Measurements from ENCODE around the gene LRIT2. TPM values are rescaled to one million over a fixed set of nuclear protein-coding genes. Genes with fewer than 3 reads are reported as not detected.

LRIT2 gene
- total RNA-seq, 1 experiment from 2014 or later, result not detected

DNA sequence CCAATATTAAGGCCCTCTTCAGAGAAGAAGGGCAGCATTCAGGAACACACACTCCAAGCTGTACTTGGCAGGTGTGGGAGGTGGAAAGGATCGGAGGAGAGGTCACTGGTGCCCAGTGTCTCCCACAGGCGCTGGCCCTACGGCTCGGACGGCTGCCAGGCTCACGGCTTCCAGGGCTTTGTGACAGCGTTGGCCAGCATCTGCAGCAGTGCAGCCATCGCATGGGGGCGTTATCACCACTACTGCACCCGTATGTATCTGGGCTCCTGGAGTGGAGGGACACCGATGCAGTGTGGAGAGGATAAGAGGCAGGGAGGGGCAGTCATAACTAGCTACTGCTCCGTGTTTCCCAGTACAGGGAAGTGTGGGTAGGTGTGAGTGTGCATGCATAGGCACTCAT, 23.4 kb upstream of the LRIT2 start:
- no peak for DNase-seq
- Histone ChIP-seq H3K4me3 (no peak overlapping the region), H3K27me3 (no peaks in the 10 kb centered on the region), H3K36me3 (no peaks in the 10 kb centered on the region), H3K9me3 (no peaks in the 10 kb centered on the region)

DNA sequence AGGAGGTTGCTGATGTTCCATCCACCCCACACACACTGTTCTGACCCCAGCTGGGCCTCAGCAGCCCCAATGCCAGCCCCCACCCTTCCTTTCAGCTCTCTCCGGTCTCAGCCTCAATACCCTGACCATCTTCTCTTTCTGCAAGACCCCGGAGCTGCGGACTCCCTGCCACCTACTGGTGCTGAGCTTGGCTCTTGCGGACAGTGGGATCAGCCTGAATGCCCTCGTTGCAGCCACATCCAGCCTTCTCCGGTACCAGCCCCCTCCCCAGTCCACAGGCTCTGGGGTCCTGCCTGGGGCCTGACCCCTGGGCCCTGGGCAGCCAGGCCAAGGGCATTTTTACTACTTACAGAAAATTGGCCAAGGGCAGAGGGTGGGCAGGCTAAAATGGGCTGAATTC, 22.2 kb upstream of the LRIT2 start:
- no peaks in the 10 kb centered on the region for H3K36me3 ChIP-seq
- no peak overlapping the region for H3K4me3 ChIP-seq
- H3K27me3 ChIP-seq, result no peaks in the 10 kb centered on the region
- no peaks in the 10 kb centered on the region for H3K9me3 ChIP-seq
- no peak for DNase-seq

DNA sequence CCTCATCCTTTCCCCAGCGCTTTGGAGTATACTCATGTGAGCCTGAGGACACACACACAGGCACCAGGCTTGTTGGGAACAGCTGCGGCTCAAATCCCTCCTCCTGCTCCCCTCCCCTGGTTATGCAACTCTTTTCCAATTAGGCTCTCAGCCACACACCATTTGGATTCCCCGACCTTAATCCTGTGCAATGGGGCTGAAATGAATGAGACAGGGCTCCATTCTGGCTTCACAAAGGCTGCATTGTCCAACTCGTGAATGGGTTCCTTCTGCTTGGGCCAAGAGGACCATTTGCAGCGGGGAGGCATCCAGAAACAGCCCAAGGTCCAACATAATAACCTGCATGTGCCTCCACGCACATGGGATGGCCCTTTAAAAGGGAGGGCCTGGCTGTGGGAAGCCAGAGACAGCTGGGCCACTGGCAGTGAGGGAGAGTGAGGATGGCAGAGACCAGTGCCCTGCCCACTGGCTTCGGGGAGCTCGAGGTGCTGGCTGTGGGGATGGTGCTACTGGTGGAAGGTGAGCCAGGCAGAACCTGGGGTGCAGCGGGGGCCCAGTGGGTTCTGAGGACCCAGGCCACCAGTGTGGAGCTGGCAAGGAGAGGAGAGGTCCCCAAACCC, 19.4 kb upstream of the LRIT2 start, which contains the start of gene RGR:
Gene RGR (plus strand): TSS at position 403 of the 620 bp plus-strand sequence. CDS start 38 bp downstream, at position 441.
- Histone ChIP-seq H3K27me3 (no peaks in the 10 kb centered on the region), H3K36me3 (no peaks in the 10 kb centered on the region), H3K9me3 (no peaks in the 10 kb centered on the region), H3K4me3 (no peak within 1 kb of the TSS)
- no peak for DNase-seq

DNA sequence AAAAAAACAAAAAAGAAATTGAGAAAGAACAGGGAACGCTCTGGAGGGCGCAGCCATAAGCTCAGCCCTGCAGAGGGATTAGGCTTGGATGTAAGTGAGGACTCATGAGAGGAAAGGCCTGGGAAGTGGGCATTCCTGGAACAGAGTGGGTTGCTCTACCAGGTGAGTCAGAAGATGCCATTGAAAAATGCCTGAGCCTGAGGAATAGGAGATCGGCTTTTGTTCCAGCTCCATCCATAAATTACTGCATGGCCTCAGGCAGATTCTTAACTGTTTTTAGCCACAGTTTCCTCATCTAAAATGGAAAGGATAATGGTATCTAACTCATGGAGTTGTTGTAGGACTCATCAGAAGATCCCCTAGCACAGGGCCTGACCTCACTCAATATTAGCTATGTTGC, 18.4 kb upstream of the LRIT2 start:
- Histone ChIP-seq H3K4me3 (no peak overlapping the region), H3K36me3 (no peaks in the 10 kb centered on the region), H3K9me3 (no peaks in the 10 kb centered on the region), H3K27me3 (no peaks in the 10 kb centered on the region)
- DNase-seq, result no peak

DNA sequence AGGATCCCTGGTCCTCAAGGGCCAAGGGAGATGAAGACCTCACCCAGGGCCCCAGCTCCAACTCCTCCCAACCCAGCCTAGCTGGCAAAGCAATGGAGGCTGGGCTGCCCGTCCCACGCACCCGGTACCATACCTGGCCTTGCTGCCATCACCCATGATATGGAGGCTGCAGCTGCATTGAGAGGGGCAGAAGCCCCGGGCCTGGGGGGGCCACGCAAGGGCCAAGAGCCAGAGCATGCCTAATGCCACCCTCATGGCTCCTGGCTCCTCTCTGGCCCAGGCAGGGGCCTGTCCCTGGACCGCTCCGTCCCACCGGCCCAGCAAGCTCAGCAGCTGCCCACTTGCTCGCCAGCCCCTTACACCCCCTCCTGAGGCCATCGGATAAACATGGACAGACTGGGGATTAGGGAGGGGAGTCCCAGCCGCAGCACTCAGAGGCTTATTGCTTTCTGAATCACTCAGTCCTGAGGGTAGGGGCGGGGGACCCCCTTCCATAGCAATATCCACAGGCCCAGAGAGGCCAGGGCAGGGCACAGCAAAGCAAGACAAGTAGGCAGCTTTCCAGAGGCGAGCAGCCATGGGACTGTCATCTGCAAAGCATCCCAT, 15.9 kb upstream of the LRIT2 start, which contains the start of gene LRIT1:
Gene LRIT1 (minus strand): TSS at position 362 of the 606 bp plus-strand sequence. CDS start 107 bp downstream, at position 255.
- H3K27me3 ChIP-seq, result no peaks in the 10 kb centered on the region
- no peak within 1 kb of the TSS for H3K4me3 ChIP-seq
- no peaks in the 10 kb centered on the region for H3K36me3 ChIP-seq
- no peaks in the 10 kb centered on the region for H3K9me3 ChIP-seq
- no peak for DNase-seq

DNA sequence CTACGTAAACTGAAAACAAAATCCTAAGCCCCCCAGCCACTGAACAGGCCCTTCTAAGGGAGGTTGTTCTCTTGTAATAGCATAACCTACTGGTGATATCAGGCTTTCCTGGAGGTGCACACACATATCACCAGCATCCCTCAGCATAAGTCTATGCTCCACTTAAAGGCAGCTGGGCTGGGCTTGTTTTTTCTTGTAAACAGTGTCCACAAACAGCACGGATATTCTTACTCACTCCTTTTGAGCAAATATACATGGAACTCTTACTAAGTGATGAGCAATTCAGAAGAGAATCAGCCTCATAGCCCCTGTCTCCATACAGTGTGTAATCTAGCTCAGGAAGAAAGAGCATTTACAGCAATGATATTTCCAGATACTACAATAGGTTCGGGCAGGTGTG, 13.6 kb upstream of the LRIT2 start:
- Histone ChIP-seq H3K9me3 (no peaks in the 10 kb centered on the region), H3K36me3 (no peaks in the 10 kb centered on the region), H3K4me3 (no peak overlapping the region), H3K27me3 (no peaks in the 10 kb centered on the region)
- no peak for DNase-seq

DNA sequence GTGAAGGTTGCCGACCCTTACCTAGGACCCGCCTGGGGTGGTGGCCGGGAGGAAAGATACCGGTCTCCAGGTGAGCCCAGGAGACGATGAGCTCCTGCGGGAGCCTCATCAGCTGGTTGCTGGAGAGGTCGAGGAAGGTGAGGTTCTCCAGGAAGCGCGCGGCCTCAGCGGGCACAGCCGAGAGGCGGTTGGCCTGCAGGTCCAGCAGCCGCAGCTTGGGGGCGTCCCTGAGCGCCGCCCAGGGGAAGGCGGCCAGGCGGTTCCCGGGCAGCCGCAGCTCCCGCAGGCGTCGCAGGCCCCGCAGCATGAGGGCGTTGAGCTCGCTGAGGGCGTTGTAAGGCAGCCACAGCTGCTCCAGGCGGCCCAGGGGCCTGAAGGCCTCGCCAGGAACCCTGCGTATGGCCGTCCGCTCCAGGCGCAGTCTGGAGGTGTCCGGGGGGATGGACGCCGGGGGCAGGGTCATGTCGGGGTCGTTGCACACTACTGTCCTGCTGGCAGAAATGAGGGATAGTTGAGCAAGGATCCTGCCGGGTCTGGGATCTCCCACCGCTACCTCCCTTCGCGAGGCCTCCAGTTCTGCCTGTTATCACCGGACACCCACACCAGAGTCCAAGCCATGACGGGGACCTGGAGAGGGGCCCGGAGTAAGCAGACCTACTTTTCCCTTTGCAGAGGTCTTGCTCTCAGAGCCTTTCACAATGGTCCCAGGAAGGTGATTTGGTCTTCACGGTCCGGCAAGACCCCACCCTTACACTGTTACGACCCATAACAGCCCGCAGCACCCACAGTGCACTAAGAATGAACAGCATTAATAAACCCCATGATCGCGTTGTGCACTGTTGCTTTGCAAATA, 12.1 kb upstream of the LRIT2 start:
- DNase-seq, result no peak
- no peaks in the 10 kb centered on the region for H3K27me3 ChIP-seq
- H3K36me3 ChIP-seq, result no peaks in the 10 kb centered on the region
- no peak overlapping the region for H3K4me3 ChIP-seq
- H3K9me3 ChIP-seq, result no peaks in the 10 kb centered on the region

DNA sequence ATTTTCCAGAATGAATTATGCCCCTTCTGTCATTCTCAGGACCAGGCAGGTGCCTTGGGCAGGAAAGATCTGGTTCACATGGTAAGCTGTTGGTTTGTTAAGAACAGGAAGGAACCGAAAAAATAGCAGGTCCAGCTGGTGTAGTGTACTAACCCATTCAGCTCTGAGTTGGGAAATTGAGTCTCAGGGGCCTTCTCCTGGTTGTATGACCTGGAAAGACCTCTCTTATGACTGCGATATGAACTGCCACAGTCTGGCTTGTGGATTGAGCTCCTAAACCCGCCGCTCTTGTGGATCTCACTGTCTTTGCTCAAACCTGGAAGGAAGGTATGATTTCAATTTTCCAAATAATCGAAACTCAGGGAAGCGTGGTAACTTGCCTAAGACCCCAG, 11.5 kb upstream of the LRIT2 start:
- H3K27me3 ChIP-seq, result no peaks in the 10 kb centered on the region
- H3K36me3 ChIP-seq, result no peaks in the 10 kb centered on the region
- H3K9me3 ChIP-seq, result no peaks in the 10 kb centered on the region
- H3K4me3 ChIP-seq, result no peak overlapping the region
- no peak for DNase-seq

DNA sequence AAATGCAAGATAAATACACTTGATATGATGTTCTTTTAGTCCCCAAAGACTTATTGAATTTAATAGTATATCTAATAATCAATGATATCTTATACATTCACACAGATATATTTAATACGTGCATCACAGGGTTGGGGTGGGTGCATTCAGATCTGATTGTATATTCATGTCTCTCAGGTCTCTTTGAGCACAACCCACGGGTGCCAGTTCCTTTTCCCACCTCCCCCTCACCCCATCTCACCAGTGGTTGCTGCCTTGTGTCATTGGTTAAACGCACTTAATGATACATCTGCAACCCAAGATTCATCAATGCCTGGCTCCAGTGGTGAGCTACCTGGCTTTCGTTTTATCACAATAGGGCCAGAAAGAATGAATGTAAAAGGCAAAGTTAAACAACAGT, 9.8 kb upstream of the LRIT2 start:
- H3K9me3 ChIP-seq, result no peaks in the 10 kb centered on the region
- no peak overlapping the region for H3K4me3 ChIP-seq
- H3K27me3 ChIP-seq, result no peaks in the 10 kb centered on the region
- DNase-seq, result no peak
- H3K36me3 ChIP-seq, result no peaks in the 10 kb centered on the region

DNA sequence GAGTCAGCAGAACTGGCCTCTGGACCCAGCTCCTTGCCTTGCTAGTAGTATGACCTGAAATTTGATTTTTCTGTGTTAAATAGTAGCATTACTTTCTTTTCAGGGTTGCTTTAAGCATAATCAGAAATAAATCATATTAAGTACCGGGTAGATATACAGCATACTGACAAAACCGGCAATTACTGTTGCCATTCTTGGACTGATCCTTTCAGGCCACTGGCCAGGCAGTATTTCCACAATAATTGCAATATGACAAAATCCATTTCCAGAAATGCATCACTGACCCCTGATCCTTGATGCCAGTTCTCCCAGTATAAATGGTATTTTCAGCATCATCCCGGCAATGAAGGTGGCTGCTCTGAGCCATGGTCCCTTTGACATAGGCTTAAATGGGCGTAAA, 9.1 kb upstream of the LRIT2 start:
- Histone ChIP-seq H3K4me3 (no peak overlapping the region), H3K27me3 (no peaks in the 10 kb centered on the region), H3K9me3 (no peaks in the 10 kb centered on the region), H3K36me3 (no peaks in the 10 kb centered on the region)
- no peak for DNase-seq

DNA sequence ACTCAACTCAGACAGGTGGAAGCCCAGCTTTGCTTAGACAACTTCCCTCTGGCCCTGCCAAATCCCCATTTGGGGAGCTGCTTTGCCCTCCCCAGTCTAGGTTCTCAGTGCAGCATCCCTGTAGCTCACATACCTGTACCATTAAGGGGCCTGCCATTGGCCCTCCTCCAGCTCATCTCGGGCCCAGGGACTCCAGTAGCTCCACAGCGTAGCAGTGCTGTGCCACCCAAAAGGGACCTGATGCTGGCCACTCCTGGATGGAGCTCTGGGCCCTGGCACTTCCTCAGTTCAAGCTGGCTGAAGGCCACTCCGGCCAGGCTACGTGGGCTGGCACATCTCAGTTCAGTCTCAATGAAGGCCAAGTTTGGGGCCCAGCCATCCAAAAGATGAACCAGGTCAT, 8.6 kb upstream of the LRIT2 start:
- no peaks in the 10 kb centered on the region for H3K36me3 ChIP-seq
- no peak for DNase-seq
- H3K4me3 ChIP-seq, result no peak overlapping the region
- no peaks in the 10 kb centered on the region for H3K9me3 ChIP-seq
- H3K27me3 ChIP-seq, result no peaks in the 10 kb centered on the region

DNA sequence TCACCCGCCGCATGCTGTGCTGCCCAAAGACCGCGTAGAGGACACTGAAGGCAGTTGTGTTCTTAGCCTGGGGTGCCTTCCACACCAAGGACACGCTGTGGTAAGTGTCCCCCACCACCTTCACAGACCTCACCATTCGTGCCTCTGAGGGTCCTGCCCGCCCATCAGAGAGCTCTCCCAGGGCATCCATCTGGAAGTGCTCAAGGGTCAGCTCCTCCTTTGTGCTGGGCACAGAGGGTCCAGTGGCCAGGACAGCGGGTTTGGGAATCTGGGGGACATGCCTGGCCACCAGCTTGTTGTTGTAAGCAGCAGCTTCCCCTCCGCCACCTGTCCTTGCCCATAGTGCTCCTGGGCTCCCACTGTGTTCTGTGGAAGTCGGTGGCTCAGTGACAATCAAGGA, 7.0 kb upstream of the LRIT2 start:
- Histone ChIP-seq H3K36me3 (no peaks in the 10 kb centered on the region), H3K4me3 (no peak overlapping the region), H3K9me3 (no peaks in the 10 kb centered on the region), H3K27me3 (no peaks in the 10 kb centered on the region)
- DNase-seq, result no peak

DNA sequence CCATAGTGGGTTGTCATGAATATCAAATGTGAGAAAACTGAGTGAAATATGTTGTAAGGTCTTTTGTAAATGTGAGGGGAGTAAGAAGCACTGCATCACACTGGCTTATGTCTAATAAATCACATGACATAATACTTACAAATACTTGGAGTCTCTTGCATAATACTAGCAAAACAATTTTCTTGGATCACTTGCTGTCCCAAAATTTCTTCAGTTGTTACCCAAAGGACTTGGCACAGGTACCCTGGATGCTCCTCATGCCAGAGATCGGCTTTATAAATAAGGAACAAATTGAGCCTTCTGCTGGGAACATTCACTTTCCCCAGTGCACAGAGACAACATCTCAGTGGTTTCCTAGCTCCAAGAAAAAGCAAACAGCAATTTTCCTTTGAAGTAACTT, 5.0 kb upstream of the LRIT2 start:
- no peaks in the 10 kb centered on the region for H3K36me3 ChIP-seq
- no peak for DNase-seq
- H3K9me3 ChIP-seq, result no peaks in the 10 kb centered on the region
- no peaks in the 10 kb centered on the region; the same call in 1 of the 2 replicates for H3K27me3 ChIP-seq
- H3K4me3 ChIP-seq, result no peak overlapping the region

DNA sequence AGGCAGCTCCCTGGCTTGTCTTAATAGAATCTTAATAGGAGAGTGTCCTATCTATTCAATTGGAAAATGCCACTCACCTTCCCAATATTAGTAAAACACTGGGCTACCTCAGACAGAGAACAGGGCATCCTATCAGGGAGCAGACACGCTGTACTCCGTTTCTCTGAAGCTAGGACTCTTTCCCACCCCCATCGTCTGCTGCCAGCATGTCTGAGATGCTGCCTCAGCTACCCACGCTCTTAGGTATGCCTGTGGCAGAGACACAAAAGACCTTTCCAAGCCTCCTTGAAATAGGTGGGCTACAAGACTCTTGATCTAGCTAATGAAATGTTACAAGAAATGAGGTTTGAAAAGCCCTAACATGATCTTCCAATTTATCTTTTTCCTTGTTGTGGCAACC, 2.5 kb upstream of the LRIT2 start:
- H3K4me3 ChIP-seq, result no peak overlapping the region
- DNase-seq, result no peak
- no peaks in the 10 kb centered on the region; the same call in 1 of the 2 replicates for H3K27me3 ChIP-seq
- no peaks in the 10 kb centered on the region for H3K36me3 ChIP-seq
- no peaks in the 10 kb centered on the region for H3K9me3 ChIP-seq

DNA sequence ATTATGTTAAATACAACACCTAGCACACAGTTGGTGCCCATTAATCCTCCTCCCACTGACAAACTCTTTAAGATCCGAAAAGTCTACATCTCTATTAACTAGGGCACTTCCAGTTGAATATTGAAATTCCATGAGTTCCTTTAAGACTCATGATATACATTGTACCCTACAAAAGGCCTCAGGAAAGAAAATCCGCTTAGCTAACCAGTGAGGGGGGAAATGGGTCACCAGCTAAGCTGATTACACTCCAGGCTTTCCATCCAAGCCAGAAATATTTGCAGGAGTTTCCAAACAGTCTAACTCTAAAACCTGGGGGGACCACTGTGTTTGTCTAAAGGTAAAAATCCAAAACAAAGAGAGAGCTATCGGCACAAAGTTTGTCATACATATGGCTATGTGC, 1.3 kb upstream of the LRIT2 start:
- no peak for DNase-seq
- Histone ChIP-seq H3K4me3 (no peak overlapping the region), H3K9me3 (no peaks in the 10 kb centered on the region), H3K27me3 (no peaks in the 10 kb centered on the region; the same call in 1 of the 2 replicates), H3K36me3 (no peaks in the 10 kb centered on the region)

DNA sequence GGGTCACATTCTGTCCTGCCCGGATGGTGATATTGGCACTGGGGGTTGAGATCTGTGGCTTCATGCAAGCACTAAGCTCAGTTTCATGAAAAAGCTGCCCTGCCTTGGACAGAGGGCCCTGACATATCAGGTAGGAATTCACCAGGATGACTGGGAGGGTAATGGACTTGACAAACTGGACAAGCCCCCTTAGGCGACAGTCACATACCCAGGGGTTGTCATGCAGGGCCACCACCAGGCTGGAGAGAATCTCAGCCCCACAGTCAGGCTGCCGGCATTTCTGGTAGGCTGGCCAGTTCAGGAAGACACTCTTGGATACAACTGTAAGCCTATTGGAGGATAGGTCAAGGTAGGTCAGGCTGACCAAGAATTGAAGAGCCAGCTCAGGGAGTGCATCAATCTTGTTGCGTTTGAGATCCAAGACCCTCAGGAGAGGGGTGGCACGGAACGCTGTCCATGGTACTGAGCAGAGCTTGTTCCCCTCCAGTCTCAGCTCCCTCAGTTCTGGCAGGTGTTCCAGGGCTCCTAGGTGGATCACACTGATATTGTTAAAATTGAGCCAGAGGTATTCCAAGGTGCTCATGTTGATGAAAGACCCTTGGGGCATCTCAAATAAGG, 824 bp downstream of the LRIT2 start:
- Histone ChIP-seq H3K4me3 (no peak overlapping the region), H3K9me3 (no peaks in the 10 kb centered on the region), H3K36me3 (no peaks in the 10 kb centered on the region), H3K27me3 (no peaks in the 10 kb centered on the region; the same call in 1 of the 2 replicates)
- no peak for DNase-seq

DNA sequence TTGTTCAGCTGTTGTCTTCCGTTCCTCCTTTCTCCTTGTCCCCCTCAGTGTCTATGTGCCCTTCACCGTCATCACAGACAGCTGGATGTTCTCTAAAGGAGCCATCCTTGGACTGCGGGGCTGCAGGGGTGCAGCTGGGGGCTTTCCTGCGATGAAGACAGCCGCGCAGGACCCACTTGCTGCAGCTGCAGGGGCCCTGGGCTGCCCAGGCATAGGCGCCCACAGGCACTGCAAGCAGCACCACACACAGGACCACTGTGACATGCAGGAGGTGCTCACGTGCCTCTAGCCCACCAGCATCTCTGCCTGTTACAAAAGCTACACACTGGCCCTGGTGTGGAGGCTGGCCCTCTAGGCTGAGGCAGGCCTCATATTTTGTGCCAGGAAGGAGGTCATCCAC, 3.4 kb downstream of the LRIT2 start:
- DNase-seq, result no peak
- H3K27me3 ChIP-seq, result no peaks in the 10 kb centered on the region; the same call in 1 of the 2 replicates

More for the DNA sequence above, 3.4 kb downstream of the LRIT2 start:
- Histone ChIP-seq H3K9me3 (no peaks in the 10 kb centered on the region), H3K36me3 (no peaks in the 10 kb centered on the region), H3K4me3 (no peak overlapping the region)
